Suprapubic skin (tissue), 4 donors: Measurements from ENCODE around the gene NOSTRIN. TPM values are rescaled to one million over a fixed set of nuclear protein-coding genes. Genes with fewer than 3 reads are reported as not detected.
A peak's percentile ranks its signal among the peaks of the same experiment; 100 is the strongest.

ENCODE experiments used
- DNase-seq, 2 donors: peaks; one replicate each; pipeline ENCODE4 v3.0.0-alpha.2; 2019; ENCODE audit warnings: low spot score in 2 of 2
- H3K27ac ChIP-seq: fragments of 200-600 bp; sonication (generic); one replicate; pipeline ENCODE4 v1.5.1; 2019
- H3K27me3 ChIP-seq: fragments of 200-600 bp; sonication (generic); one replicate; pipeline ENCODE4 v1.5.1; 2019
- H3K36me3 ChIP-seq: fragments of 200-600 bp; sonication (generic); one replicate; pipeline ENCODE4 v1.5.1; 2019
- H3K4me1 ChIP-seq: fragments of 200-600 bp; sonication (generic); one replicate; pipeline ENCODE4 v1.5.1; 2019
- H3K4me3 ChIP-seq: fragments of 200-600 bp; sonication (generic); one replicate; pipeline ENCODE4 v1.5.1; 2019; ENCODE audit warnings: mild to moderate bottlenecking
- H3K9me3 ChIP-seq: fragments of 200-600 bp; sonication (generic); one replicate; pipeline ENCODE4 v1.5.1; 2019
- CTCF ChIP-seq, 2 donors: fragments of 200-600 bp in 1 of 2; fragments of 450-650 bp in 1 of 2; sonication (generic) in 1 of 2; IDR thresholded peaks; one replicate each; pipeline ENCODE4 v1.5.1; 2016 to 2019; ENCODE audit warnings: antibody characterized with exemption in 2 of 2, mild to moderate bottlenecking in 1 of 2, moderate library complexity in 1 of 2
- EP300 ChIP-seq: sonication (generic); formaldehyde crosslinking; IDR thresholded peaks from one replicate; pipeline ENCODE4 v1.6.1; 2017; ENCODE audit warnings: antibody characterized with exemption
- POLR2A ChIP-seq, 2 donors: fragments of 450-650 bp; IDR thresholded peaks; one replicate each; pipeline ENCODE4 v1.6.1; 2017; ENCODE audit warnings: antibody characterized with exemption in 2 of 2, mild to moderate bottlenecking in 2 of 2, moderate library complexity in 2 of 2
- POLR2AphosphoS5 ChIP-seq, 3 donors: sonication (generic); formaldehyde crosslinking; IDR thresholded peaks; one replicate each; pipeline ENCODE4 v1.6.1; 2017; ENCODE audit warnings: antibody characterized with exemption in 3 of 3
- WGBS: methylation state at CpG from one replicate; pipeline ENCODE4 v1.1.5; 2018; 5-methylcytosine and 5-hydroxymethylcytosine counted together
- total RNA-seq, 4 donors: library from RNA; depleted of rRNA; stranded (reverse); fragments of >200 nt; gene quantifications; one replicate each; pipeline ENCODE4 v1.1.0, GENCODE V29; 2016

NOSTRIN gene, protein sequence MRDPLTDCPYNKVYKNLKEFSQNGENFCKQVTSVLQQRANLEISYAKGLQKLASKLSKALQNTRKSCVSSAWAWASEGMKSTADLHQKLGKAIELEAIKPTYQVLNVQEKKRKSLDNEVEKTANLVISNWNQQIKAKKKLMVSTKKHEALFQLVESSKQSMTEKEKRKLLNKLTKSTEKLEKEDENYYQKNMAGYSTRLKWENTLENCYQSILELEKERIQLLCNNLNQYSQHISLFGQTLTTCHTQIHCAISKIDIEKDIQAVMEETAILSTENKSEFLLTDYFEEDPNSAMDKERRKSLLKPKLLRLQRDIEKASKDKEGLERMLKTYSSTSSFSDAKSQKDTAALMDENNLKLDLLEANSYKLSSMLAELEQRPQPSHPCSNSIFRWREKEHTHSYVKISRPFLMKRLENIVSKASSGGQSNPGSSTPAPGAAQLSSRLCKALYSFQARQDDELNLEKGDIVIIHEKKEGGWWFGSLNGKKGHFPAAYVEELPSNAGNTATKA
- total RNA-seq: 10 to 100 TPM in 2 of 4 donors, 1 to 10 TPM in 2; 7.1 to 38.2 (median 9.0) TPM

GRCh38 chr2:168801961-168802858, at the start of gene NOSTRIN:
NOSTRIN (plus strand) TSS chr2:168802637; CDS start chr2:168802647, 10 bp downstream.
- Histone ChIP-seq H3K36me3 (no peaks in the 10 kb centered on the region), H3K4me1 (no peaks in the 10 kb centered on the region), H3K27me3 (no peaks in the 10 kb centered on the region), H3K9me3 (no peaks in the 10 kb centered on the region), H3K27ac (peak within 1 kb of the TSS; percentile 61), H3K4me3 (peak within 1 kb of the TSS; percentile 26)
- 60% methylated on average over 9 of the region's 10 CpGs for WGBS
- DNase-seq: no peak
- TF ChIP-seq EP300: no peak
- TF ChIP-seq POLR2A (IDR thresholded peaks at IDR 0.05): no peak
- no peak for TF ChIP-seq CTCF (IDR thresholded peaks at IDR 0.05)
- TF ChIP-seq POLR2AphosphoS5 (IDR thresholded peaks at IDR 0.05): no peak

- TF ChIP-seq CTCF (IDR thresholded peaks at IDR 0.05) (no peak), POLR2AphosphoS5 (IDR thresholded peaks at IDR 0.05) (no peak), EP300 (no peak), POLR2A (IDR thresholded peaks at IDR 0.05) (no peak)
- no peak overlapping the region for H3K4me3 ChIP-seq
- peaks cover 3% of the 10 kb centered on the region for H3K36me3 ChIP-seq
- H3K4me1 ChIP-seq: no peaks in the 10 kb centered on the region
- H3K9me3 ChIP-seq: no peaks in the 10 kb centered on the region
- H3K27me3 ChIP-seq: no peaks in the 10 kb centered on the region
- no peak overlapping the region for H3K27ac ChIP-seq
- no peak for DNase-seq
- 97% methylated on average over 8 of the region's 8 CpGs for WGBS
Observed at GRCh38 chr2:168753765-168754329, 48.6 kb upstream of the NOSTRIN start.

- Histone ChIP-seq H3K9me3 (no peaks in the 10 kb centered on the region), H3K27ac (no peak overlapping the region), H3K4me1 (no peaks in the 10 kb centered on the region), H3K36me3 (peaks cover 3% of the 10 kb centered on the region), H3K27me3 (no peaks in the 10 kb centered on the region), H3K4me3 (no peak overlapping the region)
- TF ChIP-seq POLR2AphosphoS5 (IDR thresholded peaks at IDR 0.05): no peak
- TF ChIP-seq POLR2A (IDR thresholded peaks at IDR 0.05): no peak
- no peak for TF ChIP-seq CTCF (IDR thresholded peaks at IDR 0.05)
- no peak for TF ChIP-seq EP300
- WGBS: 81% methylated on average over 3 of the region's 3 CpGs
- DNase-seq: no peak
Observed at GRCh38 chr2:168757223-168757622, 45.2 kb upstream of the NOSTRIN start.

DNA sequence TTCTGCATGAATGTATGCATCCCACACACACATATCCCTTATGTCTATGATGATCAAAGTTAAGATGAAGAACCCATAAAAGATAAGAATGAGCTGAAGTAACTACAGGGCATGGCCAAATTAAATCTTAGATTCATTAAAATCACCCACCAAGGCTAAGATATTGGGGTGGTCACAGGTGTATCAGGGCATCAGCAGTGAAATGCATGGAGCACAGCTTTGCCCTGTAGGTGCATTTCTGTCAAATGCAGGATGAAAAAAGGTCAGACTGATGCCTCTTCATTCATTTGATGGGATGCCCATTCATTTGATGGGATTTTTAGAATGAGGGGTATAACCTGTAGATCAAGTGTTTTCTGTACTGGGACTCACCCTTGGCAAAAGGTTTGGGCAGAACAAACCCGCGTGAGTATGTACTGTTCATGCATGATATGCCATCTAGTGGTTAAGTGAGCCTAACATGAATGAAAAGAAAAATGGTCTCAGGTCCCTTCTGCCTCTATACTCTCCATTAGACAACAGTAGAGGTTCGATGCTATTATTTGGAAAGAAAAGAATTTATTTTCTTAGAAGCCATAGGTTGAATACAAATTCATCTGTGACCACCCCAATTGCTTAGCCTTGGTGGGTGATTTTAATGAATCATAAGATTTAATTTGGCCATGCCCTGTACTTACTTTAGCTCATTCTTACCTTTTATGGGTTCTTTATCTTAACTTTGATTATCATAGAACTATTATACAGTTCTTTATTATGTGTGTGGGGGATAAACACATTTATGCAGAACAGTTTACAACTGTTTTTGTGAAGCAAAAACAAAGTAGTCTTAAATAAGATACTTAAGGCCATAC, 43.2 kb upstream of the NOSTRIN start:
- peaks cover 3% of the 10 kb centered on the region for H3K36me3 ChIP-seq

More for the DNA sequence above, 43.2 kb upstream of the NOSTRIN start:
- H3K27me3 ChIP-seq: no peaks in the 10 kb centered on the region
- TF ChIP-seq CTCF (IDR thresholded peaks at IDR 0.05): peak in 1 of 2 donors; percentile 29
- TF ChIP-seq POLR2AphosphoS5 (IDR thresholded peaks at IDR 0.05): no peak
- WGBS: 21% methylated on average over 3 of the region's 3 CpGs
- H3K4me1 ChIP-seq: no peaks in the 10 kb centered on the region
- H3K9me3 ChIP-seq: no peaks in the 10 kb centered on the region
- H3K4me3 ChIP-seq: no peak overlapping the region
- no peak overlapping the region for H3K27ac ChIP-seq
- DNase-seq: no peak
